GM18868 (cell line): ENCODE results near the gene GPATCH8.
A peak's percentile ranks its signal among the peaks of the same experiment; 100 is the strongest.
"Not testable (repeated sequence)": the region's sequence is repeated elsewhere in the genome, so short reads cannot be mapped to it uniquely, and the experiment has no call there.

Experiments
- ATAC-seq: cut with Tn5 transposase; IDR thresholded peaks from one replicate; pipeline ENCODE4 v1.9.1; 2021; ENCODE audit warnings: mild to moderate bottlenecking, moderate library complexity; ENCODE audit not compliant: unreplicated experiment

GPATCH8 gene

DNA sequence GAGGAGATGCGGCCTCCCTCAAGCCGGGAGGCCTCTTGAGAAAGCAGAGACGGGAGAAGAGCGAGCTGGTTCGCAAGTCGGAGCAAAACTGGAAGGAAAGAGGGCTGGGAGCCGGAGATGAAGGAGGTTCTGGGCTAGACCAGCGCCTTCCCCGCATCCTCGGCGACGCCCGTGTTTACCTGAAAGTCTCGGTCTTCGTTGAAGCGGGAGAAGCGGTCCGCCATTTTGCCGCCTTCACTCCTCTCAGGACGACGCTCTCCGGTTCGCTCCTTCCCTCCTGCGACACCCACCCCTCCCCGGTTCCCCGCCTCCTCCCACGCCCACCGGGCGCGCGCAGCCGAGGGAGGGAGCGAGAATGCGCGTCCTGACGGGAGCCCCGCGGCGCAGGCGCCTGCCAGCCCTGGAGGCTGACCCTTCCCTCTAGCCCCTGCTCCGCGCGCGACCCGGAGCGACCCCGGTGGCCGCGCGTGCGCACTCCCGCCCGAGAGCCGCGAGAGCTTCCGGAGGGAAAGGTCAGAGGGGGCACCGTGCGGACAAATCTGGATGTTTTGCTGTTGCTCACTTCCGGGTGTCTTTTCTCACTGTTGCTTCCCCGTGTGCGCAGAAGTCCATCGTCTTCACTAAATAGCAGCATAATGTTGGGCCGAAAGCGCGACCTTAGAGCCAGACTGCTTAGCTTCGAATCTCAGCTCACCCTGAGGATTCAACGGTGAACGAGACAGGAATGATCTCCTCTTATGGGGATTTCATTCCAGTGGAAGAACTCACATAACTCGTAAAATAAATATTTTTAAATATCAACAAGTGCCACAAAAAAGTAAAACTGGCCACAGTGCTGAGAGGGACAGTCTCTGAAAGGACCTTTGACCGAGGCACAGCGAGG is at the start of gene GPATCH8:
GPATCH8 (minus strand) TSS at position 260 of the 883 bp plus-strand sequence; CDS start at position 224, 36 bp downstream.
- peak; percentile 86 for ATAC-seq

GRCh38 chr17:44552361-44552760 is 49.2 kb upstream of the GPATCH8 start:
- ATAC-seq: no peak

DNA sequence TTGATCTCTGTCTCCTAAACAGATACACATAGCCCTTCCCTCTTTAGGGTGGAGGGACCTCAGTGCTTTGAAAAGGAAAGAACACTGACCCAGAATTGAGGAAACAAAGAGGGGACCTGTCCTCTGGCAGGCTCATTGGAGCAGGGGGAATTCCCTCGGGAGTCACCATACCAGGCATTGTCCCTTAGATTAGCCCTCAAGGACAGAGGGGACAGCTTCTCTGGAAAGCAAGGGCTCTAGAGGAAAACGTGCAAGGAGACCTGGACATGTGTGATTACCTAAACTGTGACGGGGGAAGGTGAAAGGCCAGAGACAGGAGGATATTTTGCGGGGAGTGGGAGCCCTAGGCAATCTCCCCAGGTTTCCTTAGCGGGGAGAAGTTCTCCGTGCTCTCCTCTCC is 46.5 kb upstream of the GPATCH8 start:
- ATAC-seq: no peak

DNA sequence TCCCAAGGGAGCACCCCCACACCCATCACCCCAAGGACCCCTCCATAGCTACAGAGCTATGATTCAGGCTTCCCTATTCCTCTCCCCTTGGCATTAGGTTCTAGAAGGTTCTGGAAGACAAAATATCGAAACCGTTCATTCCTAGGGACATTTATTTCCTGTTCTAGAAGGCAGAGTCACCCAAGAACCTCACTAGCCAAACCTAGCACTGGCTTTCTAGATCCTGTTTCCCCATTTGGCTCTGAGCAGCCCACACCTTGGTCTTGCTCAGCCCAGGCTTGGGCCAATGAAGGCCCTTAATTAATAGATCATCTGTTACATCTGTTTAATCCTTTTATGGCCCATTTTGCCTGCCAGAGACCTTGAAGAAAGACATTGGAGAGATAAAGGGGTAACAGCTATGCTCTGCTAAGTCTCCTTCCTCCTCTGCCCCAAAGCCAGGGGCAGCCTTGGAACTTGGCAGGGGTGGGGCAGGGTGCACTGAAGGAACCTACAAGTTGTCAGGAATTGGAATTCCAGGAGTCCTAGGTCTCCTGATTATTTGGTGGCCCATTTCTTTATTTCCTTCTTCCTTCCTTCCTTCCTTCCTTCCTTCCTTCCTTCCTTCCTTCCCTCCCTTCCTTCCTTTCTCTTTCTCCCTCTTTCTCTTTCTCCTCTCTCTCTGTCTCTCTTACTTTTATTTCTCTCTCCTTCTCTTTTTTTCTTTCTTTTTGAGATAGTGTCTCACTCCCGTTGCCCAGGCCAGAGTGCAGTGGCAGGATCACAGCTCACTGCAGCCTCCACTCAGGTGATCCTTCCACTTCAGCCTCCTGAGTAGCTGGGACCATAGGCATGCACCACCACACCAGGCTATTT is 45.4 kb upstream of the GPATCH8 start:
- no peak for ATAC-seq

DNA sequence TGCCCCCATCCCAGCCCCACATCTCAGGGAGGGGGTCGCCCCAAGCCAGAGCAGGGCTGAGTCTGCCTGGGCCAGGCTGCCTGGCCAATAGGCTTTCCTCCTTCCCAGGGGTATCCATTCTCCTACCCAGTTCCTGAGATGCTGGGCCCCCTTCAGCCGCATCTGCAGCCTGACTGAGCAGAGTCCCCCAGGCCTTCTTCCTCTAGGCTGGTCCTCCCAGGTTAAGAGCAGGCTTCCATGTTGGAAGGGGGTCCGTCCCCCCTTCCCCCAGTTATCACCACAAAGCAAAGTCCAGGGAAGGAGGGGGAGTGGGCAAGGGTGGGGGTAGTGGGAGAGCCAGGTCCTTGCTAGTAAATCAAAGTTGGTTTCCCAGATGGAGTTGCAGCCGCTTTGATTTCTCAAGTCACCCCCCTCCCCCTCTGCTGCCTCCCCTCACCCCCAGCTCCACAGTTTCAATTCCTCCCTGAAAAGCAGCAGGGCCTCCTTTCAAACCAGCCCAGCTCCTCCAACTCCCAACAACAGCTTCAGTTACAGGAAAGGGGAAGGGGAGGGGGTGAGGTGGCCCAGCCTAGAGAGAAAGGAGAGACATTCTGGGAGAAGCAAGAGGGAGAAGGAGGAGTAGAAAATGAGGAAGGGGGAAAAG is 44.5 kb upstream of the GPATCH8 start:
- no peak for ATAC-seq

DNA sequence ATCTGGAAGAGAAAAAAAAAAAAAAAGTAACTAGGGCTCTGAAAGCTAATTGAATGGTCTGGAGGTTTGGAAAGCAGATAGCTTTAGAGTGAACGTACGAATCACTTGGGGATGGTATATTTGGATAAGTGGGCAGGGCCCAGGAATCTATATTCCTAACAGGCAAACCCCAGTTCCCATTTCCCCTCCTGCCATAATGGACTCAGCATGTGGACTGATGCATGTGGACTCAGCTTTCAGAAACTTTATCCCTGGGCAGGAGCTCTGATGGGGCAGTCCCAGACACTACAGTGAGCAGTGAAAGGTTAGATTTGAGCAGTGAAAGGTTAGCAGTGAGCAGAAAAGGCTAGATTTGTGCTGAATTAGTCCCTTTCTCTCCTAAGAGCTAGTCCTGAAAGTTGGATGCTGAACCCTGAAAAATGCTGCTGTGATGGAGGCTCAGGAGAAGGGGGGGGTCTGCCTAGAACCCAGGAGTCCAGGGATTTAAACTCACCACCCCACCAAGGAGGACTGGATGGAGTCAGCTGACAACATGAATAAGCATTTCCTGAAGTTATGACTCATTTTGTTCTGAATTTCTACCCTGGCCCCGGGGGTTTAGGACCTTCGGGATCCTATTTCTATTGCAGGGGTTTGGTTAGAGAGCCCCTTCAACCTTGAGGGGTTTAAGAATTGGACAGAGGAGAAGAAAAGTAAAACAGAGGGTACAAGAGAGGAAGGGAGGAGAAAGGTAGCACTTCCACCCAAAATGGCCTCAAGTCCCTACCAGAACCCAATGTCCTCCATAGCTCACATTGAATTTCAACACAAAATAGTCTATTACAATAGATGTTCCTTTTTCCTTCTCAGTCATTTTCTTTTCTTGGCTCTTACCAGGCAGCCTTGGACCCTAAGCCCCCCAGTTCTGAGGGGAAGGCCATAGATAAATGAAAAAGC is 43.7 kb upstream of the GPATCH8 start:
- no peak for ATAC-seq

- no peak for ATAC-seq
Observed at GRCh38 chr17:44543905-44544523, 40.8 kb upstream of the GPATCH8 start.

- ATAC-seq: no peak
Observed at GRCh38 chr17:44543213-44543904, 40.2 kb upstream of the GPATCH8 start.

DNA sequence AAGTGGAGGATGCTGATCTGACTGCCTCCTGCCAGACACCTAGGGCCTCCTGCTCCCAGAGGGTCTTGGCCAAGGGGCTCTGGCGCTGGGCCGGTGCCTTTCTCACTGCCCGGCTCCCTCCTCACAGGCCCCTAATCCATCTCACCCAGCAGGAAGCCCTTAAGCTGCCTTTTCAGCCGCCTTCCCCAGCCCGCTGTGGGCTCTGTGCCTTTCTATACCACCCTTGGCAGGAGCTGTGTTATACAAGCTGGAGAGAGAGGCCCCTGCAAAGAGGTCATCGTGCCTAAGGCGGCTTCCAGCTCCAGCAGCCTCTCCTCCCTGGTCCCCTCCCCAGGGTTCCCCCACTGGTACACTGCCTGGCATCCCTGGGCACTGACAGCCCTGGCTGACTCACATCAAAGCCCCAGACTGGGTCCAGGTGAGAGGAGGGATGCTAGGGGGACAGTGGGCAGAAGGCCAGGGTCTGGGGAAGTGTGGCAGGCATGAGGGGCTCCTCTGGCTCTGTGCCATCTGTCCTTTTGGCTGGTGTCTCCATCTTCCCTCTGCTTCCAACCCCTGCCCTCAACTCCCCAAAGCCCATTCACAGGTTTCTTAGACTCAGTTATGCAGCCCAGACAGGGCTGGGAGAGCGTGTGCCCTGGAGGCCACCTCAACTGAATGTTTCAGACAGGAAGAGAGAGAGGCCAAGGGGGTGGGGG is 38.8 kb upstream of the GPATCH8 start:
- no peak for ATAC-seq

- no peak for ATAC-seq
Observed at GRCh38 chr17:44540246-44541084, 37.3 kb upstream of the GPATCH8 start.

DNA sequence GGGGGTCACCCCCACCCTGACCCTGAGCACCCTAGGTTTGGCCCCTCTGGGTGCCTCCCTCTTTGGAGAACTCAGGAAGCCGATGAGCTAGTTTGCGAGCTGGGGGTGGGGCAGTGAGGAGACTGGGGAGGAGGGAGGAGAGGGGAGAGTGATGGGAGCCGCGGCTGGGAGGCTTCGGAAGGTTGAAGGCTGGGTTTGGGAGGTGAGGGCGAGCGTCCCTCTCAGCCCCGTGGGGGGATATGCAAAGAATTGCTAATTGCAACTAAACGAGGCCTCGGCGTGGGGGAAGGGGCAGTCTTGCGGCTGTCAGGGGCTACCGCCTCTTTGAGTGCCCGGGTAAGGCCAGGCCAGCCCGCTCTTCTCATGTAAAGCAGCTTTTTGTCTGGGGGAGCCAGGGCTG is 36.5 kb upstream of the GPATCH8 start:
- ATAC-seq: no peak

DNA sequence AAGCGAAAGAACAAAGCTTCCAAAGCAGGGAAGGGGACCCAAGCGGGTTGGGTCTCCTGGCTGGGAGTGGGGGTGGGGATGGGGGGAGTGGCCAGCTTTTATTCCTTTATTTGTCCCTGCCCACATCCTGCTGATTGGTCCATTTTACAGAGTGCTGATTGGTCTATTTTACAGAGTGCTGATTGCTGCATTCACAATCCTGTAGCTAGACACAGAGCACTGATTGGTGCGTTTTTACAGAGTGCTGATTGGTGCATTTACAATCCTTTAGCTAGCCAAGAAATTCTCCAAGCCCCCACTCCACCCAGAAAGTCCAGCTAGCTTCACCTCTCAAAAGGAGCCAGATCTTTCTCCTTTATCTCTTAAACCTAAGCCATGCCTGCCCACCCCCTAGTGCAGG is 34.7 kb upstream of the GPATCH8 start:
- not testable (repeated sequence) for ATAC-seq

DNA sequence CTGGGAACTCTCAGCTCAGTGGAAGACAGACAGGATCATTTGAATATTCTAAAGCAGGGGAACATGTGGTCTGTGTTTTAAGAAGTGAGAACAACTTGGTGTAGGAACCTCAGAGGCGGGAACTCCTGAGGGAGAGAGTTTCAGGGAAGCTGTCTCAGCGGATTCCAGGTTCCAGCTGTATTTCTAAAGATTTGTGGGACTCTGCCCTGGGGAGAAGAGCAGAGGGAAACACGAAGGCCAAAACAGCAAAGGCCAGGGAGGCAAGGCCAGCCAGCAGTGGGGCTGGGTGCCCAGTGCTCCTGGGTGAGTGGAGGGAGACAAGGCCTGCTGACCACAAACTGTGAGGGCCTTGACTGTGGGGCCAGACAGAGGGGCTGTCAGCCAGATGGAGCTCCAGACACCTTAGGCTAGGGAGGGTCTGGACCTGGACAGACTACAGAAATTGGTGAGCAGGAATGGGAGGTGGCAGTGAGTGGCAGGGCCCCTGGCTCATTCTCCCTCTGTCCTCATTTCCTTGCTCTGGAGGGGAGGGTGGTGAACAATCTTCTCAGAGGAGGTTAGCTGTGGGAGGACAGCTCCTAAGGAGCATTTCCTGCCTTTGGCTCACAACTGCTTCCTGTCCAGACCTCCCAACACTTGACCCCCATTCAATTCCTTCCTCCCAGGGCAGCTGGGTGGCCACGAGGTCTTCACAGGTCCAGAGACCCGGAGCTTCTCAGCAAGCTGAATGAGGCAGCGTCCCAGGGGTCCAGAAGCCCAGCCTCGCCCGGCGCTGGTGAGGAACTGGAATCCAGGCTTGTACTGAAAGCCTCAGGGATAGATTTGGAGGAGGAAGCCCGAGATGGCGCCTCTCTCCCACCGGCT is 33.1 kb upstream of the GPATCH8 start:
- ATAC-seq: no peak

- no peak for ATAC-seq
Observed at GRCh38 chr17:44533533-44534246, 30.5 kb upstream of the GPATCH8 start.

GRCh38 chr17:44530896-44531418 is 27.8 kb upstream of the GPATCH8 start:
- ATAC-seq: no peak

- ATAC-seq: no peak
Observed at GRCh38 chr17:44529864-44530263, 26.7 kb upstream of the GPATCH8 start.
